Stimulated activated CD8-positive, alpha-beta memory T cell treated with anti-CD3 and anti-CD28 coated beads, Interleukin-4, amount 100 ng/mL, for 24 hours (primary cell): Measurements from ENCODE around the gene MRPL49.

Experiments
- DNase-seq: peaks from one replicate; pipeline ENCODE4 v3.0.0-alpha.2; 2020; ENCODE audit warnings: low read depth

Gene MRPL49

DNA sequence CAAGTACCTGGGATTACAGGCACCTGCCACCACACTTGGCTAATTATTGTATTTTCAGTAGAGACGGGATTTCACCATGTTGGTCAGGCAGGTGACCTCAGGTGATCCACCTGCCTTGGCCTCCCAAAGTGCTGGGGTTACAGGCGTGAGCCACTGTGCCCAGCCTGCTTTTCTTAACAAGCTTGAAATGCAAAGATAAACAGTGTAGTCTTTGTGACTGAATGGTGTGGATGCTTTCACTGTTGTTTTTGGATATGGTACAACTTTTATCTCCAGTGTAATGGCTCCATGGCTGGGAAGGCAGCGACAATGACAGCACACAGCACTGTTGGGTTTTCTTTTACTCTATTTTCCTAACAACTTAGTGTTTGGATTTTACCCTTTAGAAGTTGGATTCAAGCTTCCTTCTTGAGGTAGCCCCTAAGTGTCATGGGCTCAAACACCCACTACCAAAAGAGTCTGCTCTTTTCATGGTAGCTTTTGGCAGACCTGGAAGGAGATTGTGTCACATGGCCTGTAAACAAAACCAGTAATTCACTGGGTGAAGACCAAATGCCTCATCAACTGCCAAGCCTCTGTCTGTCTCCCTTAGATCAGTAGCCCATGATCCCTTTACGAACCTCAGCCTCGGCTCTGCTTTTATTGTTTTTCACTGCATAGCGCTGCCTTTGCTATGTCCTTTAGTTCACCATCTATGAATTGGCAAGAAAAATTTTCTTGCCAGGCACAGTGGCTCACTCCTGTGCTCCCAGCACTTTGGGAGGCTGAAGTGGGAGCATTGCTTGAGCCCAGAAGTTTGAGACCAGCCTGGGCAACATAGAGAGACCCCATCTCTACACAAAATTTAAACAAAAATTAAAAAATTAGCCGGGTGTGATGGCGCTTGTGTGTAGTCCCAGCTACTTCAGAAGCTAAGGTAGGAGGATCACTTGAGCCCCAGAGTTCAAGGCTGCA, 19.7 kb upstream of the MRPL49 start:
- no peak for DNase-seq

DNA sequence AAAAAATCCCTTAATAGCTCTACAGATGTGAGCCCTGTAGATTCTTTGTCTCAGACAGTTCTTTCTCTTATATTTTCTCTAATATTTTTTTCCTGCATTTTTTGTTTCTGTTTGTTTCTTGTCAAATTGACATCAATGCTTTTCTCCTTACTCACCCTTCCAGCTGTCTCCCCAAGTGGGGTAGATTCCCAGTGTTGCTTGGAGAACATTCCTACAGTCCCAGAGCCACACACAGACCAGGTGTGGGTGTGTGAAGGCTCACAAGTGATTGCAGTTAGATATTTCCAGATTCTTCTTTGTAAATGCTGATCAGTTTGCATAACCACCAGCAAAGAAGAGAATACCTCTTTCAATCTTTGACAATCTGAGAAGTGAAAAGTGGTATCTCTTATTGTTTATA, 18.6 kb upstream of the MRPL49 start:
- no peak for DNase-seq

DNA sequence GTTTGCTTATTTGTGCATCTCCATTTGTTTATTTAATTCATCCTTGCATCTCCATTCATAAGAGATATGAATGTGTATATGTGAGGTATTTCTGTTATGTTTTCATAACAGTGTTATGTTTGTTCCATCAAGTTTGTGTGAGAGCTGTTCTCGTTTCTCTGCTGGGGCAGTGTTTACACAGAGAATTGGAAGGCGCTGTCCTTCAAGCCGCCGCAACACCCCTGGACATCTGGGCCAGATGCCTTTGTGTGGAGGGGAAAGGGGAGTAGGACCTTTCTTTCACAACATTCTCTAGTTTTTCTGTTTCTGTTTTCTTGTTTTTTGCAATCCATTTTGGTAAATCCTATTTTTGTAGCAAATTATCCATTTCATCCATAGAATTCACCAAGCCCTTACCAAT, 17.5 kb upstream of the MRPL49 start:
- no peak for DNase-seq

DNA sequence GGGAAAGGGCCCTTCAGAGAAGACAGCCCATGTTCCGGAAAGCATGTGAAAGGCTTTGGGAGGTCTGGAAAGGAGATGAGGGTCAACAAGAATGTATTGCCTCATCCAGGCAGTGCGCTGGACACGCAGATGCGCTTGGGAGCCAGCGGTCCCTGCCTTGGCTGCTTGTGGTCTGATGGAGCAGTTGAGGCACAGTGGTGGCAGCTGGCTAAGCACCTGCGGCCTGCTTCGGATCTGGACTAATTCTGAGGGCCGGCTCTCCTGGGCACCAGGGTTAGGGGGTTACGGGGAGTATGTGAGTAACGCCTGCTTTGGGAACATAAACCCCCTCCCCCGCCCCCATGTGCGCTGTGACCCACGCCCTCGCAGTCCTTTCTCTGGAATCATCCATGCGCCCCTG, 15.0 kb upstream of the MRPL49 start:
- no peak for DNase-seq

DNA sequence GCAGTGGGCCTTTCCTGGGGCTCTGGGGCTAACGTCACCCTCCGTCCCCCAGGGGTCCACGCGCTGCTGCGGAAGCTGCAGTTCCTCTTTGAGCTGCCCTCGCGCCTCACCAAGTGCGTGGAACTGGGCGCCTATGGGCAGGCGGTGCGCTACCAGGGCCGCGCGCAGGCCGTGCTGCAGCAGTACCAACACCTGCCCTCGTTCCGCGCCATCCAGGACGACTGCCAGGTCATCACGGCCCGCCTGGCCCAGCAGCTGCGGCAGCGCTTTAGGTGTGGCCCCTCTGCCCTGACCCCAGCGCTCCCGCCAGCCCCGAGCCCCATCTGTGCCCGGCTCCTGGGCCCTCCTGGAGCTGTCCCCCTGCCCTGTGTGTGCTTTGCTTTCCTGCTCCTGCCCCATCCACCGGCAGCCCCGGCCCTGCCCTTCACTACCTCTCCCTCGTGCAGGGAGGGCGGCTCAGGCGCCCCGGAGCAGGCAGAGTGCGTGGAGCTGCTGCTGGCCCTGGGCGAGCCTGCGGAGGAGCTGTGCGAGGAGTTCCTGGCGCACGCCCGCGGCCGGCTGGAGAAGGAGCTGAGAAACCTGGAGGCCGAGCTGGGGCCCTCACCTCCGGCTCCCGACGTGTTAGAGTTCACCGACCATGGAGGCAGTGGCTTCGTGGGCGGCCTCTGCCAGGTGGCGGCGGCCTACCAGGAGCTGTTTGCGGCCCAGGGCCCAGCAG, 14.2 kb upstream of the MRPL49 start:
- DNase-seq = no peak

DNA sequence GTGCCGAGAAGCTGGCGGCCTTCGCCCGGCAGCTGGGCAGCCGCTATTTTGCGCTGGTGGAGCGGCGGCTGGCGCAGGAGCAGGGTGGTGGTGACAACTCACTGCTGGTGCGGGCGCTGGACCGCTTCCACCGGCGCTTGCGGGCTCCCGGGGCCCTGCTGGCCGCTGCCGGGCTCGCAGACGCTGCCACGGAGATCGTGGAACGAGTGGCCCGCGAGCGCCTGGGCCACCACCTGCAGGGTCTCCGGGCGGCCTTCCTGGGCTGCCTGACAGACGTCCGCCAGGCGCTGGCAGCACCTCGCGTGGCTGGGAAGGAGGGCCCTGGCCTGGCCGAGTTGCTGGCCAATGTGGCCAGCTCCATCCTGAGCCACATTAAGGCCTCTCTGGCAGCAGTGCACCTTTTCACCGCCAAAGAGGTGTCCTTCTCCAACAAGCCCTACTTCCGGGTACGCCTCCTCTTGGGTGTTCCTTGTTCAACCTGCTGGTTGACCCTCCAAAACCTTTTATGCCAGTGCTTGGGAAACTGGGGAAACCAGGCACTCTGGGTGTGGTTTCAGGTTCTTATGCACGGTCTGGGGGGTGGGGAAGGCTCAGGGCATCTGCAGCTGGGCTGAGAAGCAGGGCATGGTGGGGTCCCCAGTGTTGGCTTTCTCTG, 13.5 kb upstream of the MRPL49 start:
- DNase-seq = no peak

DNA sequence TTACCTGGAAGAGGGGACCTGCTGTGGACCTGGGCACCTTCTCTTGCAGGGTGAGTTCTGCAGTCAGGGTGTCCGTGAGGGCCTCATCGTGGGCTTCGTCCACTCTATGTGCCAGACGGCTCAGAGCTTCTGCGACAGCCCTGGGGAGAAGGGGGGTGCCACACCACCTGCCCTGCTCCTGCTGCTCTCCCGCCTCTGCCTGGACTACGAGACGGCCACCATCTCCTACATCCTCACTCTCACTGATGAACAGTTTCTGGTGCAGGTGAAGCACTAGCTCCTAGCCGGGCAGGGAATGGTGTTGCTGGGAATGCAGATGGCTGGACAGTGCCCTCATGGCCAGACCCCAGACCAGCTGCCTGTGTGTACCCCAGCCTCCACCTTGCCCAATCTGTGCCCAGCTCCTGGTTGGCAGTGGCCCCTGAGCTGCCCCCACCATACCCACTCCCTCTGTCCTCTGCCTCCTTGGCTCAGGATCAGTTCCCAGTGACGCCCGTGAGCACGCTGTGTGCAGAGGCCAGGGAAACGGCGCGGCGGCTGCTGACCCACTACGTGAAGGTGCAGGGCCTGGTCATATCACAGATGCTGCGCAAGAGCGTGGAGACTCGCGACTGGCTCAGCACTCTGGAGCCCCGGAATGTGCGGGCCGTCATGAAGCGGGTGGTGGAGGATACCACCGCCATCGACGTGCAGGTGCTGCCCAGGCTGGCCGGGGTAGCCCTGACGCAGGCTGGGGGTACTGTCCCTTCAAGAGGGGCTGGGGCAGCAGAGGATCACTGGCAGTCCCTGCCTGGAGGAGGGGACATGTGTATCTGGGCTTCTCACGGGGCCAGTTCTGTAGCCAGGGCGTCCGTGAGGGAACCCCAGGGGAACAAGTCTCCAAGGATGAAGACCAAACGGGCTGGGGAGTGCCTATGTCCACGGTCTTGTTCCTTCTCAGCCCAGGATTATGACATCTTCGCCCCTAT, 12.6 kb upstream of the MRPL49 start:
- no peak for DNase-seq

DNA sequence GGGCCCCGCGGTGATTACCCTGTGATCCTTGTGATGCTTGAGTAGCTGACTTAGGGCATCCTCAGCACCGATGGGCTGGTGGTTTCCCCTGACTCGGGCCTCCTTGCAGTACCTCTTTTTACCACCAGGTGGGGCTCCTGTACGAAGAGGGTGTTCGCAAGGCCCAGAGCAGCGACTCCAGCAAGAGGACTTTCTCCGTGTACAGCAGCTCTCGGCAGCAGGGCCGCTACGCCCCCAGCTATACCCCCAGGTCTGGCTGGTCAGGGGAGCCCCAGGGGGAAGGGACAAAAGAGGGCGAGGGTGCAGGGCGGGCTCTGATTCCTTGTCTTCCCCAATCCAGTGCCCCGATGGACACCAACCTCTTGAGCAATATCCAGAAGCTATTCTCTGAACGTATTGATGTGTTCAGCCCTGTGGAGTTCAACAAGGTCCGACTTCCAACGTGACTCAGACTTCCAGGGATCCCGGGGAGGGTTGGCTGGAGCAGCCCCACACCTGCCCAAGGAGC, 11.7 kb upstream of the MRPL49 start:
- DNase-seq = peak; percentile 93

DNA sequence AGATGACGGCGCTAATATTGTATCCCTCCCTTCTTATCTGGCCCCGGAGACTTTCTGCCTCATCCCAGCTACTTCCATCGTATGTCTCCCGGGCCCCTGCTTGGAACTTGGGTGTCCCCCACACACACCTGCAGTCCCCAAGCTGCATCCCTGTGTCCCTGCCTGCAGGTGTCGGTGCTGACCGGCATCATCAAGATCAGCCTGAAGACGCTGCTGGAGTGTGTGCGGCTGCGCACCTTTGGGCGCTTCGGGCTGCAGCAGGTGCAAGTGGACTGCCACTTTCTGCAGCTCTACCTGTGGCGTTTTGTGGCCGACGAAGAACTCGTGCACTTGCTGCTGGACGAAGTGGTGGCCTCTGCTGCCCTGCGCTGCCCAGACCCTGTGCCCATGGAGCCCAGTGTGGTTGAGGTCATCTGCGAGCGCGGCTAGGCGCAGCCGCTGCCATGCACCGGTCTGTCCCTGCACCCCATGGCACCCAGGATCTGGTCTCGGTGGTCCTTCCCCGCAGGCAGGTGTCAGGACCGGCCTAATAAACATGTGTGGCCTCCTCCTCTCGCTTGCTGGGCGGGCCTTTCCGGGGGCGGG, 10.9 kb upstream of the MRPL49 start:
- no peak for DNase-seq

DNA sequence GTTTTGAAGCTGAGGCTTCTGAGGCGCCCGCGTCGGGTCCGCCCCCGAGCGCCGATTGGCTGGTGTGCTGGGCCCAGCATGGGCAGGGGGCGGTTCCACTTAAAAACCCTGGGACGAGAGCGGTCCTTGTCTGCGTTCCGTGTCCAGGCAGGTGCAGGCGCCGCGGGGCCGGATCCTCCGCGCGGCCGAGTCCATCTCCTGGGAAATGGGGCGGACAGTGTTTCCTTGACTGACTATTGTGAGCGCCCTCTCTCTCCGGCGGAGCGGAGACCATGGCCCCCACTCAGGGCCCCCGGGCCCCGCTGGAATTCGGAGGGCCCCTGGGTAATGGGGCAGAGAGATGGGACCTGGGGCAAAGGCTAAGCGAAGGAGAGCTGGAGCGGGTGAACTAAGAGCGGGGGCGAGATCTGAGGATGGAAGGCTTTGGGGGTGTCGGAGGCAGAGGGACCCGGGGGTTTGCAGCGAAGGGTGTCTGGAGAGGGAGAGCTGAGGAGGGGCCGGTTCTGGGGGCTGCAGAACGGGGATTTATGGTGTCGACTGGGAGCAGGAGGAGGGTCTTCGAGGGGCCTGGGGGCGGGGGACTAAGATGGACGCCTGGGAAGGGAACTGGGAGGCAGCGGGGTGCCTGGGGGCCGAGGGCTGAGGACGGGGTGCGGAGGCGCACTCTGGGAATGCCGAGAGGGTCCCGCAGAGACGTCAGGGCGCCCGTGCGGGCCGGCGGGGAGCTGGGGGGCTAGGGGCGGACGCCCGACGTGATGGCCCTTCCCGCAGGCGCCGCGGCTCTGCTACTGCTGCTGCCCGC, 10.2 kb upstream of the MRPL49 start, which contains the start of gene TM7SF2:
Gene TM7SF2, plus strand, starts transcription at position 129 of the 802 bp plus-strand sequence. Its CDS starts 144 bp downstream, at position 273.
- DNase-seq = peak; percentile 93

DNA sequence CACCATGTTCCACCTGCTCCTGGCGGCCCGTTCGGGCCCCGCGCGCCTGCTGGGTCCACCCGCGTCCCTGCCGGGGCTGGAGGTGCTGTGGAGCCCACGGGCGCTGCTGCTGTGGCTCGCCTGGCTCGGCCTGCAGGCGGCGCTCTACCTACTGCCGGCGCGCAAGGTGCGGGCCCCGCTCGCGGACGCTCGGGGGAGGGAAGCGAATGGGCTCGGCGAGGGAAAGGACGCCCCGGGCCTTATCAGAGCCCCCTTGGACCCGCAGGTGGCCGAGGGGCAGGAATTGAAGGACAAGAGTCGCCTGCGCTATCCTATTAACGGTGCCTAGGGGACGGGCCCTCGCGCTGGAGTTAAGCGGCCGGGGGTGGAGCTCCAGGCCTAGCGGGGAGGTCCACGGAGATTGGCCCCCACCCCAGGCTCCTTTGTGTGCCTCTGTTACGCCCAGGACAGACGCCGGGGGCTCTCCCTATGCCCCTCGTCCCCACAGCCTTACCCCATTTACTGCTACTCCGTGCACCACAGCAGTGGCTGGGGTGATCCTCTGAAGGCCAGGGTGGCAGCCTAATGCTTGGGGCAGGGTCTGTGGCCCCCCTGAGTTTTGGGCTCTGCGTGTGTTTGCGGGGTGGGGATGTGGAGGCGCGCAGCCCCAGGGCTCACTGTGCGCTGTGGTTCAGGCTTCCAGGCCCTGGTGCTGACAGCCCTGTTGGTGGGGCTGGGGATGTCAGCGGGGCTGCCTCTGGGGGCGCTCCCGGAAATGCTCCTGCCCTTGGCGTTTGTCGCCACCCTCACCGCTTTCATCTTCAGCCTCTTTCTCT, 9.4 kb upstream of the MRPL49 start:
- peak; percentile 58 for DNase-seq

DNA sequence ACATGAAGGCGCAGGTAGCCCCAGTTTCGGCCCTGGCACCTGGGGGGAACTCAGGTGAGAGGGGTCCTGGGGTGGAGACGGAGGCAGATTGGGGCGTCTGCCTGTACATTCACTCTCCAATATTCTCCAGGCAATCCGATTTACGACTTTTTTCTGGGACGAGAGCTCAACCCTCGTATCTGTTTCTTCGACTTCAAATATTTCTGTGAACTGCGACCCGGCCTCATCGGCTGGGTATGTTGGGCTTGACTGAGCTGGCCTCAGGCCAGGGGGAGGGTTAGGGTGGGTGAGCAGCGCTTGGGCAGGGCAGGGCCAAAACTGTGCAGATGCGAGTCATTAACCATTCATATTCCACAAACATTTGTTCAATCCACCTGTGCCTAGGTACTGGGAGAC, 8.8 kb upstream of the MRPL49 start:
- DNase-seq = no peak

DNA sequence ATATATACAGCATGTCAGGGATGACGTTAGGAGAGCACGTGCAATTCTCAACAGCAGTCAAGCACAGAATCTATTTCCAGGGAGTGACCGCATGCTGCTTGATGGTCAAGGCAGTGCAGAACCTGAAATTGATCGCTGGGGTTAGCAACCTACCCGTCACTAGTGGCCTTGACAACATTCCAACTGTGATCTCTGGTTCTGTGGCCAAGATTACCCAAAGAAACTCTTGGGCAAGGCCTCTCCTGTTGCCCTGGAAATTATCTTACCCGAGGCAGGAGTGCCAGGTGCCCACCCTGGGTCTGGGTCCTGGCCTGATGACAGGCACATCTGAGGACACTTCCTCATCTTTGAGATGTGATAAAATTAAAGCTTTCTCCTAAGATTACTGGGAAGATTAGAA, 8.3 kb upstream of the MRPL49 start:
- DNase-seq = no peak

DNA sequence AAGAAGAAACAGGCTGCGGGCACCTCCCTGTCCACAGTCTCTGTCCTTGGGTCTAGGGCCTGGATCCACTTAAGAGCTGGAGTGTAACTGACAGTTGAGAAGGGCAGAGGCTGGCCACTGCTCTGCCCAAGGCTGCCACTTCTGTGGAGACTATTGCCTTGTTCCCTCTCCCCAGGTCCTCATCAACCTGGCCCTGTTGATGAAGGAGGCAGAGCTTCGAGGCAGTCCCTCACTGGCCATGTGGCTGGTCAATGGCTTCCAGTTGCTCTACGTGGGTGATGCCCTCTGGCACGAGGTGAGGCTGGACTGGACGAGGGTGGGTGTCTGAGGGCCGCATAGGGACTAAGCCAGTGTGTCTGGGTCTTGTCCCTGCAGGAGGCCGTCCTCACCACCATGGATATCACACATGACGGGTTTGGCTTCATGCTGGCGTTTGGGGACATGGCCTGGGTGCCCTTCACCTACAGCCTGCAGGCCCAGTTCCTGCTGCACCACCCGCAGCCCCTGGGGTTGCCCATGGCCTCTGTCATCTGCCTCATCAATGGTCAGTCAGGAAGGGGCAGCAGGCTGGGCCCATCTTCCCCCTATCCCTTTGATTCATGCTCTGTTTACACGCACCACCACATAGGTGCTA, 7.5 kb upstream of the MRPL49 start:
- no peak for DNase-seq

DNA sequence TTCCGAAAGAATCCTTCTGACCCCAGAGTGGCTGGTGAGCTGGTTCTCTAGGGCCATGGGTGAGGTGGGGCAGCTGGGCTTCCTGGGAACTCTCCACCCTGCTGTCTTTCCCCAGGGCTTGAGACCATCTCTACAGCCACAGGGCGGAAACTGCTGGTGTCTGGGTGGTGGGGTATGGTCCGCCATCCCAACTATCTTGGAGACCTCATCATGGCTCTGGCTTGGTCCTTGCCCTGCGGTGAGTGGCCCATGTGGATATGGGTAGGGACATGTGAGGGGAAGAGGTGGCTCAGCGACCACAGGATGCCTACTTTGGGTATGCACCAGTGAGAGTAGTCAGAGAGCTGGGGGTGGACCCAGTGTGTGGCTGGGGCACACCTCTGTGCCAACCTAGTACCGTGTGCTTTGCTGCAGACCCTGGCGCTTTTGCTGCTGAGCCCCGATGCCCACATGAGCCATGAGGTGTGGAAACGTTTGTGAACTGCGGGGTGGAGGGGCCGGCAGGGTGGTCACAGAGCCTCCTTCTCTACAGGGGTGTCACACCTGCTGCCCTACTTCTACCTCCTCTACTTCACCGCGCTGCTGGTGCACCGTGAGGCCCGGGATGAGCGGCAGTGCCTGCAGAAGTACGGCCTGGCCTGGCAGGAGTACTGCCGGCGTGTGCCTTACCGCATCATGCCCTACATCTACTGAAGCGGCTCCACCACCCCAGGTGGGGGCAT, 6.6 kb upstream of the MRPL49 start:
- DNase-seq = no peak

DNA sequence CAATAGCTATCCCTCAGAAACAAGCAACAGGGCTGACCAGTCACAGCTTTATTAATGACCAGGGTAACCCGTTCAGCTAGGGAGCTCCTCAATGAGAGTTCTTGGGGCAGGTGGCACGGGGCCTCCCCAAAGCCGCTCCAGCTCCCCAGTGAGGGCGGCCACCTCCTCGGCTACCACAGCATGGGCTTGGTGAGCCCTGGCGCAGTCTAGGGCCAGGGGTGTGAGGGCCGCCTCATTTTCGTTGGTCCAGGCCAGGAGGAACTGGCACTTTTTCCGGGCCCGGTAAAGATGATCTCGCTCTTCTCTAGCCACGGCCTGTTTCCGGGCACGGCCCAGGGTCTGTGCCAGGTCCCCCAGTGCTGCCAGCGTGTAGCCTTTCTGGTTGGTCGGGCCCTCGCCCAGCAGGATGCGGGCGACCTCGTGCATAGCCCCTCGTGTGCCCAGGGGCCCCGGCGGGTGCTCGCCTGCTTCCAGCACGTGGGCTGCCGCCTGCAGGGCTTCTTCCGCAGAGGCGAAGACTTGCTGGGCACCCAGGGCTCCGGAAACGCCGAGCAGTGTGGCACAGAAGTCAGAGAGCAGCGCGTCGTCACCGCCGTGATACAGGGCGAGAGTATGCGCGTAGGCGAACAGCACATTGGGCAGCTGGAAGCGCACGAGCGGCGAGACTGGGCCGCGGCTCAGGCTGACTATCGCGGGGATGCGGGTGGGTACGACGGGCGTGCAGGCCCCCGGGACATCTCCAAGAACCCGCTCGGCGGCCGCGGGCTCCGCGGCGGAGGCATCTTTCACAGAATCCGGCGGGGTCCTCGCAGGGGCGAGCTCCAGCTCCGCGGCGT, 5.5 kb upstream of the MRPL49 start:
- DNase-seq = peak; percentile 40
